ENCODE data around the gene PCARE. TPM values are rescaled to one million over a fixed set of nuclear protein-coding genes. Genes with fewer than 3 reads are reported as not detected.

PCARE gene
- total and polyA plus RNA-seq, 2 experiments from 2014 or later: 2.2 TPM; not detected in 1

DNA sequence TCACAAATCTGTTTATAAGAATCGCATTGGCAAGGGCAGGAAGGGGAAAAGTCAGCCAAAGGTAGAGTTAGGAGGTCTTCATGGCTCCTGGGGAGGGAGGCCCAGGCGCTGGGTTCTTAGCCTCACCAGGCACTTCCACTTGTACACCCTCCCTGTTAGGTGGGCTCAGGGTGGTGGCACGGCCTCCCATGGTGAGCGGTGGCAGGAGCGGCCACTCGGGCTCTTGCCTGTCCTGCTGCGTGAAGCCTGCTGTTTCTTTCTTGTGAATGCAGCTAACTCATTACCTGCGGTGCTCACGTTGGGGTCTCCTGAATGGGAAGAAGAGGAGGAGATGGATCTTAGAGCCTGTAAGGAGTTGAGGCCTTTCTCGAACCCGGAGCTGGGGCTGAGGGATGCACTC lies 52.4 kb downstream of the PCARE start:
- no peaks in the 10 kb centered on the region for H3K36me3 ChIP-seq (replicated peaks; ENCODE audit: insufficient read depth, low read depth)
- H3K79me2 ChIP-seq: no peaks in the 10 kb centered on the region
- 94% methylated on average over 11 of the region's 11 CpGs for WGBS (ENCODE audit: low lambda C conversion rate, missing lambda C conversion rate)

DNA sequence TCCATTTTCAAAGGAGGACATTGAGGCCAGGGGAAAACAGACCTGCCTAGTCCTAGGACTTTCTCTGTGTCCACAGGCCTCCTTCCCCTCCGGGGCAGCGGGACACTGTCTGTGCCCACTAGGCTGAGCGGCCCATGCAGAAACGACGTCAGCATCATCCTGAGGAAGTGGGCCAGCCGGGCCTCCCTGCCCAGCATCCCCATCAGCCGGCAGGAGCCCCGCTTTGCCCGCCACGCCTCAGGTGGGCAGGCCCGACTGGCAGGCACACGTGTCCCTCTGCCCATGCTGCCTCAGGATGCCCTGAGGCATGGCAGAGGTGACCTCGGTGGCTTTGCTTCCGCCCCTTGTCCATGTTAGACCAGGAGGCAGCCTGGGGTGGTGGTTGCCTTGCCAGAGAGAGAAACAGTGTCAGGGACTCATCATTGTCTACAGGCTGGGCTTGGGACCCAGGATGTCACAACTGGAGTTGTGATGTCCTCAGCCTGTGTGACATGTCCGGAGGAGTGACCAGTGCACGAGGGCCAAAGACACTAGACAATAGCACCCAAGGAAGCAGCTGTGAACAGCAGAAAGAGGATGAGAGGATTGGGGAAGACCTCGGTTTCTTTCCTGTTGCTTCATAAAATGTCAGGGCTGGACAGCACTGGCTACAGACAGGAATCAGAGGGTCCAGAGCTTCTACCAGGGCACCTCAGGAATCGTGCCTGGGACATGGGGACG lies 56.4 kb downstream of the PCARE start:
- TF ChIP-seq EZH2phosphoT487 (IDR thresholded peaks at IDR 0.05; ENCODE audit: low read depth, severe bottlenecking, unreplicated experiment) (no peak), EZH2 (IDR thresholded peaks at IDR 0.05; ENCODE audit: borderline replicate concordance) (no peak)
- TF ChIP-seq, protein P1, sequence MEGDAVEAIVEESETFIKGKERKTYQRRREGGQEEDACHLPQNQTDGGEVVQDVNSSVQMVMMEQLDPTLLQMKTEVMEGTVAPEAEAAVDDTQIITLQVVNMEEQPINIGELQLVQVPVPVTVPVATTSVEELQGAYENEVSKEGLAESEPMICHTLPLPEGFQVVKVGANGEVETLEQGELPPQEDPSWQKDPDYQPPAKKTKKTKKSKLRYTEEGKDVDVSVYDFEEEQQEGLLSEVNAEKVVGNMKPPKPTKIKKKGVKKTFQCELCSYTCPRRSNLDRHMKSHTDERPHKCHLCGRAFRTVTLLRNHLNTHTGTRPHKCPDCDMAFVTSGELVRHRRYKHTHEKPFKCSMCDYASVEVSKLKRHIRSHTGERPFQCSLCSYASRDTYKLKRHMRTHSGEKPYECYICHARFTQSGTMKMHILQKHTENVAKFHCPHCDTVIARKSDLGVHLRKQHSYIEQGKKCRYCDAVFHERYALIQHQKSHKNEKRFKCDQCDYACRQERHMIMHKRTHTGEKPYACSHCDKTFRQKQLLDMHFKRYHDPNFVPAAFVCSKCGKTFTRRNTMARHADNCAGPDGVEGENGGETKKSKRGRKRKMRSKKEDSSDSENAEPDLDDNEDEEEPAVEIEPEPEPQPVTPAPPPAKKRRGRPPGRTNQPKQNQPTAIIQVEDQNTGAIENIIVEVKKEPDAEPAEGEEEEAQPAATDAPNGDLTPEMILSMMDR (IDR thresholded peaks at IDR 0.05; ENCODE audit: poor library complexity): no peak
- Histone ChIP-seq H3K27me3 (no peaks in the 10 kb centered on the region), H2AFZ (no peak overlapping the region), H3K4me3 (no peak overlapping the region), H4K20me1 (ENCODE audit: insufficient read depth, poor library complexity, severe bottlenecking) (no peaks in the 10 kb centered on the region), H3K4me2 (no peak overlapping the region), H3K79me2 (no peaks in the 10 kb centered on the region), H3K27ac (no peak overlapping the region), H3K4me1 (ENCODE audit: insufficient read depth) (peaks cover 4% of the 10 kb centered on the region), H3K36me3 (replicated peaks; ENCODE audit: insufficient read depth, low read depth) (no peaks in the 10 kb centered on the region), H3K9me2 (replicated peaks; ENCODE audit: insufficient read depth) (no peaks in the 10 kb centered on the region), H3K9me3 (ENCODE audit: low read depth) (no peaks in the 10 kb centered on the region)
- WGBS (ENCODE audit: low lambda C conversion rate, missing lambda C conversion rate): 97% methylated on average over 19 of the region's 19 CpGs
- DNase-seq (ENCODE audit: low spot score): no peak

More for the DNA sequence above, 52.4 kb downstream of the PCARE start:
- no peaks in the 10 kb centered on the region for H3K4me1 ChIP-seq (ENCODE audit: insufficient read depth)
- no peaks in the 10 kb centered on the region for H3K9me2 ChIP-seq (replicated peaks; ENCODE audit: insufficient read depth)
- H3K4me2 ChIP-seq: no peak overlapping the region
- H2AFZ ChIP-seq: no peak overlapping the region
- H3K4me3 ChIP-seq: no peak overlapping the region
- DNase-seq (ENCODE audit: low spot score): no peak
- no peaks in the 10 kb centered on the region for H3K9me3 ChIP-seq (ENCODE audit: low read depth)
- TF ChIP-seq, protein P1 (IDR thresholded peaks at IDR 0.05; ENCODE audit: poor library complexity): no peak
- no peak for TF ChIP-seq EZH2phosphoT487 (IDR thresholded peaks at IDR 0.05; ENCODE audit: low read depth, severe bottlenecking, unreplicated experiment)
- TF ChIP-seq EZH2 (IDR thresholded peaks at IDR 0.05; ENCODE audit: borderline replicate concordance): no peak
- no peaks in the 10 kb centered on the region for H3K27me3 ChIP-seq
- H3K27ac ChIP-seq: no peak overlapping the region
- H4K20me1 ChIP-seq (ENCODE audit: insufficient read depth, poor library complexity, severe bottlenecking): no peaks in the 10 kb centered on the region

DNA sequence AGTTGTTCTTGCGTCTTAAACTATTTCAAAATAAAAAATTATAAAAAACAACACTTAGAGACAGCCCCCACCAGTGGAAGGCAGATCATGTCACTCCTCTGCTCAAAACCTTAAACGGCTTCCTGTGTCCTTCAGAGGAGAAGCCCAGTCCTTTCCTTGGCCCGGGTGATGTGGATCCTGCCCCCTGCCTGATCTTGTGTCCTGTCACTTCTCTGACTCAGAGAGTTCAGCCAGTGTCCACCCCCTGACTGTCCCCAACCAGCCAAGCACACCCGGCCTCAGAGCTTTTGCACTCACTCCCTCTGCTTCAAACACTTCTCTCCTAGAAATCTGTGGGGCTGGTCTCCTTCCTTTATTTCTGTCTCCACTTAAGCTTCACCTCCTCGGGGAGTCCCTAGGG lies 57.8 kb downstream of the PCARE start:
- 77% methylated on average over 5 of the region's 5 CpGs for WGBS (ENCODE audit: low lambda C conversion rate, missing lambda C conversion rate)
- H3K27ac ChIP-seq: no peak overlapping the region

More for the DNA sequence above, 57.8 kb downstream of the PCARE start:
- Histone ChIP-seq H4K20me1 (ENCODE audit: insufficient read depth, poor library complexity, severe bottlenecking) (no peaks in the 10 kb centered on the region), H3K36me3 (replicated peaks; ENCODE audit: insufficient read depth, low read depth) (no peaks in the 10 kb centered on the region), H3K9me2 (replicated peaks; ENCODE audit: insufficient read depth) (no peaks in the 10 kb centered on the region), H3K9me3 (ENCODE audit: low read depth) (no peaks in the 10 kb centered on the region), H3K4me3 (no peak overlapping the region), H3K4me1 (ENCODE audit: insufficient read depth) (peaks cover 11% of the 10 kb centered on the region), H2AFZ (no peak overlapping the region), H3K27me3 (no peaks in the 10 kb centered on the region), H3K4me2 (no peak overlapping the region), H3K79me2 (no peaks in the 10 kb centered on the region)
- no peak for TF ChIP-seq EZH2 (IDR thresholded peaks at IDR 0.05; ENCODE audit: borderline replicate concordance)
- TF ChIP-seq, protein P1 (IDR thresholded peaks at IDR 0.05; ENCODE audit: poor library complexity): no peak
- TF ChIP-seq EZH2phosphoT487 (IDR thresholded peaks at IDR 0.05; ENCODE audit: low read depth, severe bottlenecking, unreplicated experiment): no peak
- DNase-seq (ENCODE audit: low spot score): no peak
